H9 (cell line): ENCODE results near the gene BBX. TPM values are rescaled to one million over a fixed set of nuclear protein-coding genes. Genes with fewer than 3 reads are reported as not detected.

Experiments used
- DNase-seq: peaks from one replicate; pipeline ENCODE4 v3.0.0-alpha.2; 2017
- H2AFZ ChIP-seq: one replicate; pipeline ENCODE4 v1.6.1; 2013; ENCODE audit warnings: mild to moderate bottlenecking, low read length, control low read depth, moderate library complexity
- H2AK5ac ChIP-seq: 2 replicates; pipeline ENCODE4 v1.6.1; 2013; ENCODE audit warnings: low read length, control low read depth, mixed read lengths; ENCODE audit not compliant: insufficient read length
- H2BK120ac ChIP-seq: one replicate; pipeline ENCODE4 v1.6.1; 2013; ENCODE audit warnings: low read depth, mild to moderate bottlenecking, low read length, control low read depth, inconsistent platforms; ENCODE audit not compliant: poor library complexity, severe bottlenecking
- H2BK12ac ChIP-seq: 2 replicates; pipeline ENCODE4 v1.6.1; 2013; ENCODE audit warnings: low read length, control low read depth, mixed read lengths, low read depth; ENCODE audit not compliant: insufficient read length
- H2BK15ac ChIP-seq: 2 replicates; pipeline ENCODE4 v1.6.1; 2013; ENCODE audit warnings: low read depth, low read length, control low read depth
- H2BK20ac ChIP-seq: one replicate; pipeline ENCODE4 v1.6.1; 2013; ENCODE audit warnings: low read depth, mild to moderate bottlenecking, low read length, control low read depth, inconsistent platforms; ENCODE audit not compliant: poor library complexity, severe bottlenecking
- H2BK5ac ChIP-seq: 2 replicates; pipeline ENCODE4 v1.6.1; 2013; ENCODE audit warnings: low read length, control low read depth, mixed read lengths; ENCODE audit not compliant: insufficient read length
- H3K14ac ChIP-seq: 2 replicates; pipeline ENCODE4 v1.6.1; 2013; ENCODE audit warnings: low read length, control low read depth; ENCODE audit not compliant: insufficient read depth
- H3K18ac ChIP-seq: 2 replicates; pipeline ENCODE4 v1.6.1; 2013; ENCODE audit warnings: low read depth, mild to moderate bottlenecking, mixed read lengths, low read length, control low read depth; ENCODE audit not compliant: insufficient read length
- H3K23ac ChIP-seq: 2 replicates; pipeline ENCODE4 v1.6.1; 2013; ENCODE audit warnings: low read length, control low read depth, mixed read lengths, low read depth; ENCODE audit not compliant: insufficient read length
- H3K23me2 ChIP-seq: 2 replicates; pipeline ENCODE4 v1.6.1; 2013; ENCODE audit warnings: low read depth, mild to moderate bottlenecking, mixed read lengths, low read length, control low read depth; ENCODE audit not compliant: insufficient read length, poor library complexity, severe bottlenecking
- H3K27ac ChIP-seq: 2 replicates; pipeline ENCODE4 v1.5.1; 2013; ENCODE audit warnings: low read length, control low read depth, mixed read lengths, low read depth; ENCODE audit not compliant: insufficient read length
- H3K27me3 ChIP-seq: 2 replicates; pipeline ENCODE4 v1.6.1; 2013; ENCODE audit warnings: low read length, control low read depth, inconsistent platforms; ENCODE audit not compliant: insufficient read depth
- H3K4ac ChIP-seq: 2 replicates; pipeline ENCODE4 v1.6.1; 2013; ENCODE audit warnings: low read depth, mild to moderate bottlenecking, control low read depth, inconsistent platforms, low read length, moderate library complexity
- H3K4me1 ChIP-seq: 2 replicates; pipeline ENCODE4 v1.6.1; 2013; ENCODE audit warnings: low read length, control low read depth, inconsistent platforms; ENCODE audit not compliant: insufficient read depth
- H3K4me2 ChIP-seq: 2 replicates; pipeline ENCODE4 v1.6.1; 2013; ENCODE audit warnings: low read length, control low read depth, mixed read lengths; ENCODE audit not compliant: insufficient read length, insufficient read depth
- H3K56ac ChIP-seq: 2 replicates; pipeline ENCODE4 v1.6.1; 2013; ENCODE audit warnings: low read depth, mild to moderate bottlenecking, mixed read lengths, low read length, control low read depth; ENCODE audit not compliant: insufficient read length
- H3K79me1 ChIP-seq: 2 replicates; pipeline ENCODE4 v1.6.1; 2013; ENCODE audit warnings: low read depth, mild to moderate bottlenecking, moderate library complexity, low read length, control low read depth, inconsistent platforms; ENCODE audit not compliant: insufficient read depth, poor library complexity, severe bottlenecking
- H3K79me2 ChIP-seq: 2 replicates; pipeline ENCODE4 v1.6.1; 2013; ENCODE audit warnings: low read length, control low read depth, inconsistent platforms; ENCODE audit not compliant: insufficient read depth
- H3K9ac ChIP-seq: 2 replicates; pipeline ENCODE4 v1.6.1; 2013; ENCODE audit warnings: low read length, control low read depth, mixed read lengths; ENCODE audit not compliant: insufficient read length; ENCODE audit errors: extremely low read depth
- H3K9me3 ChIP-seq: one replicate; pipeline ENCODE4 v1.6.1; 2013; ENCODE audit warnings: low read depth, low read length, inconsistent platforms; ENCODE audit not compliant: control insufficient read depth
- H3T11ph ChIP-seq: one replicate; pipeline ENCODE4 v1.6.1; 2013; ENCODE audit warnings: mild to moderate bottlenecking, low read length, control low read depth, inconsistent platforms
- H4K20me1 ChIP-seq: one replicate; pipeline ENCODE4 v1.6.1; 2013; ENCODE audit not compliant: control insufficient read depth, insufficient read length, insufficient read depth
- H4K5ac ChIP-seq: 2 replicates; pipeline ENCODE4 v1.6.1; 2013; ENCODE audit warnings: low read depth, mild to moderate bottlenecking, mixed read lengths, low read length, control low read depth; ENCODE audit not compliant: insufficient read length
- H4K8ac ChIP-seq: replicated peaks from 2 replicates; pipeline ENCODE4 v1.6.1; 2013; ENCODE audit warnings: low read length, control low read depth, mixed read lengths, low read depth; ENCODE audit not compliant: insufficient read length
- H4K91ac ChIP-seq: 2 replicates; pipeline ENCODE4 v1.6.1; 2013; ENCODE audit warnings: low read depth, mild to moderate bottlenecking, moderate library complexity, mixed read lengths, low read length, control low read depth; ENCODE audit not compliant: insufficient read length
- H3K27ac Mint-ChIP-seq, 3 experiments: 2 replicates in 2 of 3; 3 replicates in 1 of 3; pipeline ENCODE4 v1.8.0; 2020 to 2021; ENCODE audit warnings: mixed read lengths in 3 of 3, mild to moderate bottlenecking in 1 of 3, moderate library complexity in 1 of 3
- H3K27me3 Mint-ChIP-seq: 2 replicates; pipeline ENCODE4 v1.8.0; 2021; ENCODE audit warnings: low read depth, mild to moderate bottlenecking, moderate library complexity, mixed read lengths
- H3K36me3 Mint-ChIP-seq, 3 experiments: 2 replicates in 2 of 3; 3 replicates in 1 of 3; pipeline ENCODE4 v1.8.0; 2020 to 2021; ENCODE audit warnings: low read depth in 3 of 3, mixed read lengths in 3 of 3; ENCODE audit not compliant: insufficient read depth in 1 of 3
- H3K4me1 Mint-ChIP-seq, 2 experiments: 2 replicates each; pipeline ENCODE4 v1.8.0; 2020; ENCODE audit warnings: mixed read lengths in 2 of 2
- H3K4me3 Mint-ChIP-seq, 2 experiments: 2 replicates in 1 of 2; 3 replicates in 1 of 2; pipeline ENCODE4 v1.8.0; 2020 to 2021; ENCODE audit warnings: mild to moderate bottlenecking in 2 of 2, mixed read lengths in 2 of 2, moderate library complexity in 1 of 2
- H3K9me3 Mint-ChIP-seq, 2 experiments: 2 replicates in 1 of 2; 3 replicates in 1 of 2; pipeline ENCODE4 v1.8.0; 2020; ENCODE audit warnings: mild to moderate bottlenecking in 2 of 2, mixed read lengths in 2 of 2, moderate library complexity in 1 of 2
- WGBS: extraction: QIAGEN DNeasy Blood & Tissue Kit; methylation state at CpG from one replicate; pipeline ENCODE4 v1.1.7; 2013; ENCODE audit warnings: missing lambda C conversion rate, low lambda C conversion rate, mixed read lengths; ENCODE audit not compliant: insufficient read length; ENCODE audit errors: extremely low coverage; 5-methylcytosine and 5-hydroxymethylcytosine counted together
- total RNA-seq: library from RNA; stranded (reverse); gene quantifications from 2 replicates; pipeline ENCODE4 v1.2.1, GENCODE V29; 2021
- TF ChIP-seq, protein P1 (sequence below): fragments of 200-600 bp; sonication (generic); conservative IDR thresholded peaks from 3 replicates; pipeline ENCODE4 v1.8.0; 2021; ENCODE audit warnings: antibody characterized with exemption, mild to moderate bottlenecking

Gene BBX
- total RNA-seq, 1 experiment from 2014 or later, result 34.8 TPM

DNA sequence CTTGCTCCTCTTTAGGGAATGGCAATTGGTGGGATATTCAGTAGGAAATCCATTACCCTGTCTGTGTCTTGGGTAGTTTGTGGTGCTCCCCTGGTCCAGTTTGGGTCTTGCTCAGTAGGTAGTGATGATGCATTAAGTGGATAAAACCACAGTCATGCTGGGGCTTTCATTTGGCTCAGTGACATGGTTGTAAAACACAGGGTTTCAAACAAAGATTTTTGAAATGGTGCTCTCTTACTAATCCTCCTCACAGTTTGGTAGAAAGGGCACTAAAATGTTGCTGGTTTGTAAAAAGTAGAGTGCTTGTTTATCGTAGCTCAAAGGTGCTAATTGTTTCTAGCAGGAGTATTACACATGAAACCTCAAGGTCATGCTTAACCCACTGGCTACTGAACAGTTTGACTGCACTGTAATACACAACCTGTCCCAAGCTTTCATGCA is 22.9 kb downstream of the BBX start:
- no peak overlapping the region for H3K9ac ChIP-seq
- DNase-seq, result no peak

More for the DNA sequence above, 22.9 kb downstream of the BBX start:
- Histone ChIP-seq H4K5ac (no peak overlapping the region), H2AFZ (no peak overlapping the region), H2BK20ac (no peak overlapping the region), H3K79me2 (no peaks in the 10 kb centered on the region; the same call in 1 of the 2 replicates), H3K27ac (no peak overlapping the region), H3K4ac (no peak overlapping the region), H3T11ph (no peak overlapping the region), H3K27me3 (no peaks in the 10 kb centered on the region), H3K23me2 (no peaks in the 10 kb centered on the region), H2BK15ac (no peak overlapping the region), H3K23ac (no peak overlapping the region), H3K4me1 (no peaks in the 10 kb centered on the region; the same call in 1 of the 2 replicates), H4K8ac (no peak overlapping the region), H2AK5ac (no peak overlapping the region), H3K14ac (no peak overlapping the region), H3K4me2 (no peak overlapping the region), H4K91ac (no peak overlapping the region), H2BK5ac (no peak overlapping the region), H2BK12ac (no peak overlapping the region), H3K18ac (no peak overlapping the region), H3K9me3 (no peaks in the 10 kb centered on the region), H3K56ac (no peak overlapping the region), H2BK120ac (no peak overlapping the region), H4K20me1 (no peaks in the 10 kb centered on the region), H3K79me1 (no peaks in the 10 kb centered on the region)
- TF ChIP-seq, protein P1, sequence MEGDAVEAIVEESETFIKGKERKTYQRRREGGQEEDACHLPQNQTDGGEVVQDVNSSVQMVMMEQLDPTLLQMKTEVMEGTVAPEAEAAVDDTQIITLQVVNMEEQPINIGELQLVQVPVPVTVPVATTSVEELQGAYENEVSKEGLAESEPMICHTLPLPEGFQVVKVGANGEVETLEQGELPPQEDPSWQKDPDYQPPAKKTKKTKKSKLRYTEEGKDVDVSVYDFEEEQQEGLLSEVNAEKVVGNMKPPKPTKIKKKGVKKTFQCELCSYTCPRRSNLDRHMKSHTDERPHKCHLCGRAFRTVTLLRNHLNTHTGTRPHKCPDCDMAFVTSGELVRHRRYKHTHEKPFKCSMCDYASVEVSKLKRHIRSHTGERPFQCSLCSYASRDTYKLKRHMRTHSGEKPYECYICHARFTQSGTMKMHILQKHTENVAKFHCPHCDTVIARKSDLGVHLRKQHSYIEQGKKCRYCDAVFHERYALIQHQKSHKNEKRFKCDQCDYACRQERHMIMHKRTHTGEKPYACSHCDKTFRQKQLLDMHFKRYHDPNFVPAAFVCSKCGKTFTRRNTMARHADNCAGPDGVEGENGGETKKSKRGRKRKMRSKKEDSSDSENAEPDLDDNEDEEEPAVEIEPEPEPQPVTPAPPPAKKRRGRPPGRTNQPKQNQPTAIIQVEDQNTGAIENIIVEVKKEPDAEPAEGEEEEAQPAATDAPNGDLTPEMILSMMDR, result no peak
- Mint-ChIP-seq H3K9me3 (no peaks in the 10 kb centered on the region), H3K27ac (no peak overlapping the region; a peak in 2 of 7 replicates), H3K36me3 (peaks cover 4 to 16% (median 7%) of the 10 kb centered on the region in 3 experiments; a peak in 6 of 7 replicates), H3K4me1 (peaks cover 13 to 18% of the 10 kb centered on the region in 2 experiments), H3K4me3 (no peak overlapping the region), H3K27me3 (no peaks in the 10 kb centered on the region)
- no CpG with 5 or more reads among the region's 1 CpG for WGBS
